WTC11 (cell line): ENCODE measurements around the gene TLX2. TPM values are rescaled to one million over a fixed set of nuclear protein-coding genes. Genes with fewer than 3 reads are reported as not detected.

Source experiments
- CREB1 ChIP-seq: sonication (generic); formaldehyde crosslinking; IDR thresholded peaks from 2 replicates; pipeline ENCODE4 v1.8.0; 2023; ENCODE audit warnings: mild to moderate bottlenecking, missing genetic modification reagents
- EMX1 ChIP-seq: fragments of 250-450 bp; sonication (Bioruptor Pico); IDR thresholded peaks from 2 replicates; pipeline ENCODE4 v1.8.0; 2021; ENCODE audit warnings: mild to moderate bottlenecking
- GRHL2 ChIP-seq: fragments of 250-450 bp; sonication (Bioruptor Pico); IDR thresholded peaks from 2 replicates; pipeline ENCODE4 v1.8.0; 2022; ENCODE audit warnings: mild to moderate bottlenecking, moderate library complexity; ENCODE audit not compliant: insufficient replicate concordance, severe bottlenecking
- MXD4 ChIP-seq: fragments of 250-450 bp; sonication (Bioruptor Pico); IDR thresholded peaks from 2 replicates; pipeline ENCODE4 v1.8.0; 2021; ENCODE audit warnings: mild to moderate bottlenecking, moderate library complexity, borderline replicate concordance
- MYBL2 ChIP-seq: sonication (generic); formaldehyde crosslinking; IDR thresholded peaks from 2 replicates; pipeline ENCODE4 v1.8.1; 2023; ENCODE audit warnings: mild to moderate bottlenecking, moderate library complexity, missing genetic modification reagents
- NR2C2 ChIP-seq: sonication (generic); formaldehyde crosslinking; IDR thresholded peaks from 2 replicates; pipeline ENCODE4 v1.8.0; 2022; ENCODE audit warnings: mild to moderate bottlenecking, missing genetic modification reagents
- RELA ChIP-seq: sonication (generic); formaldehyde crosslinking; IDR thresholded peaks from 2 replicates; pipeline ENCODE4 v1.8.1; 2022; ENCODE audit warnings: missing genetic modification reagents, mild to moderate bottlenecking, borderline replicate concordance
- TCF7 ChIP-seq: sonication (generic); formaldehyde crosslinking; IDR thresholded peaks from 2 replicates; pipeline ENCODE4 v1.8.0; 2022; ENCODE audit warnings: mild to moderate bottlenecking, low read depth, missing genetic modification reagents, moderate library complexity
- TEAD4 ChIP-seq: sonication (generic); formaldehyde crosslinking; IDR thresholded peaks from 2 replicates; pipeline ENCODE4 v1.8.0; 2022; ENCODE audit warnings: mild to moderate bottlenecking, missing genetic modification reagents
- ZBTB21 ChIP-seq: sonication (generic); formaldehyde crosslinking; IDR thresholded peaks from 2 replicates; pipeline ENCODE4 v1.8.1; 2023; ENCODE audit warnings: mild to moderate bottlenecking, missing genetic modification reagents, borderline replicate concordance
- ZNF121 ChIP-seq: sonication (generic); formaldehyde crosslinking; IDR thresholded peaks from 2 replicates; pipeline ENCODE4 v1.8.0; 2023; ENCODE audit warnings: missing genetic modification reagents
- ZNF317 ChIP-seq: sonication (generic); formaldehyde crosslinking; IDR thresholded peaks from 2 replicates; pipeline ENCODE4 v1.8.1; 2023; ENCODE audit warnings: low read depth, mild to moderate bottlenecking, moderate library complexity, missing genetic modification reagents, borderline replicate concordance
- ZNF671 ChIP-seq: fragments of 250-450 bp; sonication (Bioruptor Pico); IDR thresholded peaks from 2 replicates; pipeline ENCODE4 v1.8.0; 2021; ENCODE audit warnings: mild to moderate bottlenecking
- total RNA-seq: library from RNA; stranded (reverse); gene quantifications from 3 replicates; pipeline ENCODE4 v1.2.3, GENCODE V29; 2021
- TF ChIP-seq, protein P1 (sequence below): sonication (generic); formaldehyde crosslinking; IDR thresholded peaks from 2 replicates; pipeline ENCODE4 v1.8.1; 2022; ENCODE audit warnings: missing genetic modification reagents, borderline replicate concordance
- TF ChIP-seq, protein P2 (sequence below): fragments of 250-450 bp; sonication (Bioruptor Pico); IDR thresholded peaks from 2 replicates; pipeline ENCODE4 v1.9.0; 2021; ENCODE audit warnings: mild to moderate bottlenecking
- TF ChIP-seq, protein P3 (sequence below): sonication (generic); formaldehyde crosslinking; IDR thresholded peaks from 2 replicates; pipeline ENCODE4 v1.8.1; 2022; ENCODE audit warnings: low read depth, missing genetic modification reagents, borderline replicate concordance
- TF ChIP-seq, protein P4 (sequence below): sonication (generic); formaldehyde crosslinking; IDR thresholded peaks from 2 replicates; pipeline ENCODE4 v1.8.0; 2022; ENCODE audit warnings: mild to moderate bottlenecking, missing genetic modification reagents
- TF ChIP-seq, protein P5 (sequence below): sonication (generic); formaldehyde crosslinking; IDR thresholded peaks from 2 replicates; pipeline ENCODE4 v1.8.0; 2022; ENCODE audit warnings: mild to moderate bottlenecking, missing genetic modification reagents
- TF ChIP-seq, protein P6 (sequence below): sonication (generic); formaldehyde crosslinking; IDR thresholded peaks from 2 replicates; pipeline ENCODE4 v1.8.1; 2023; ENCODE audit warnings: mild to moderate bottlenecking, missing genetic modification reagents, moderate library complexity
- TF ChIP-seq, protein P7 (sequence below): fragments of 250-450 bp; sonication (Bioruptor Pico); IDR thresholded peaks from 2 replicates; pipeline ENCODE4 v2.1.2; 2022; ENCODE audit warnings: mild to moderate bottlenecking, moderate library complexity
- TF ChIP-seq, protein P8 (sequence below): sonication (generic); formaldehyde crosslinking; IDR thresholded peaks from 2 replicates; pipeline ENCODE4 v1.8.1; 2022; ENCODE audit warnings: mild to moderate bottlenecking, missing genetic modification reagents, moderate library complexity, borderline replicate concordance
- TF ChIP-seq, protein P9 (sequence below): fragments of 200-600 bp; IDR thresholded peaks from 2 replicates; pipeline ENCODE4 v1.8.0; 2022; ENCODE audit warnings: antibody characterized with exemption

TLX2 gene
- total RNA-seq, 1 experiment from 2014 or later, result 0.26 TPM

DNA sequence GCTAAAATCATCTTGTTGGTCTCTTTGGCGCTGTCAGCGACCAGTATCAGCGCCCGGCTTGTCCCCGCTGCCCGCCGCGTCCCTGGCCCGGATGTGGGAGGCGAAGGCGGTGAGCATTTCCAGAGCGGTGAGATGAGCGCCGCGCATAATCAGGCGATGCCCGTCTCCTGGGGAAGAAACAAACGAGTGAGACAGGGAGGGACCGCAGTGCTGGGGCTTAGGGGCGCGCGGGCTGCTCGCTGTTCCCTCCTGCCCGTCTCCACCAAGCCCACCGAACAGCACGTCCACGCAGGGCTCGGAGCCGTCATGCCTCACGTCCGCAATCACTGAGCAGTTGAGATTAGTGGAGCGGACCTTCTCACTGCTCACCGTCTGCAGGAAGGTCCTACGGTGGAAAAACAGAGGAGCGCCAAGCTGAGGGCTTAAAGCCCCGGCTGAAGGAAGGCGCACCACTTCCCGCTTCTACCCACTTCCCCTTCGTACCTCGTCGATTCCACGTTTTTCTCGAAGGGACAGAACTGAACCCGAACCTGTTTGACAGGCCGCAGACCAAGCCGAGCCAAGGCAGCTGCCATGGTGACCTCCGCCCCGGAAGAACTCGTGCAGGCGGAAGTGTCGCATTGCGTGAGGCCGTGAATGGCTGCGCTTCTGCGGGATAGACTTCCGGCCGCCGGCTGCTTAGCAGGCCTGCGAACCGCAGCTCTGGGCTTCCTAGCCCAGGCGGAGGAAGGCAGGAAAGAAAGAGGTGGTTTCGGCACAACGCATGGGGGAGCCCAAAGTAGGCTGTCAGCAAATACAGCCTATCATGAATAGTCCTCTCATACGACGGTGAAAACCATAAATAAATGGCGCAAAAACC lies 41.9 kb upstream of the TLX2 start, which contains the start of gene MRPL53 (continued):
- TF ChIP-seq, protein P1, sequence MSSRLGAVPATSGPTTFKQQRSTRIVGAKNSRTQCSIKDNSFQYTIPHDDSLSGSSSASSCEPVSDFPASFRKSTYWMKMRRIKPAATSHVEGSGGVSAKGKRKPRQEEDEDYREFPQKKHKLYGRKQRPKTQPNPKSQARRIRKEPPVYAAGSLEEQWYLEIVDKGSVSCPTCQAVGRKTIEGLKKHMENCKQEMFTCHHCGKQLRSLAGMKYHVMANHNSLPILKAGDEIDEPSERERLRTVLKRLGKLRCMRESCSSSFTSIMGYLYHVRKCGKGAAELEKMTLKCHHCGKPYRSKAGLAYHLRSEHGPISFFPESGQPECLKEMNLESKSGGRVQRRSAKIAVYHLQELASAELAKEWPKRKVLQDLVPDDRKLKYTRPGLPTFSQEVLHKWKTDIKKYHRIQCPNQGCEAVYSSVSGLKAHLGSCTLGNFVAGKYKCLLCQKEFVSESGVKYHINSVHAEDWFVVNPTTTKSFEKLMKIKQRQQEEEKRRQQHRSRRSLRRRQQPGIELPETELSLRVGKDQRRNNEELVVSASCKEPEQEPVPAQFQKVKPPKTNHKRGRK (CRISPR knock-in tag), result no peak
- TF ChIP-seq TCF7 (CRISPR knock-in tag) (no peak), ZNF671 (no peak), CREB1 (CRISPR knock-in tag) (peak; percentile 80), ZBTB21 (peak; percentile 91), ZNF121 (CRISPR knock-in tag) (no peak), RELA (CRISPR knock-in tag) (peak; percentile 61; the same call in 1 of the 2 replicates), NR2C2 (CRISPR knock-in tag) (peak; percentile 100), GRHL2 (CRISPR knock-in tag) (no peak), MYBL2 (CRISPR knock-in tag) (0 out of 2 replicates have a peak, but pooled peaks have one; percentile 45), ZNF317 (no peak), TEAD4 (no peak), MXD4 (no peak), EMX1 (CRISPR knock-in tag) (no peak)
- TF ChIP-seq, protein P2, sequence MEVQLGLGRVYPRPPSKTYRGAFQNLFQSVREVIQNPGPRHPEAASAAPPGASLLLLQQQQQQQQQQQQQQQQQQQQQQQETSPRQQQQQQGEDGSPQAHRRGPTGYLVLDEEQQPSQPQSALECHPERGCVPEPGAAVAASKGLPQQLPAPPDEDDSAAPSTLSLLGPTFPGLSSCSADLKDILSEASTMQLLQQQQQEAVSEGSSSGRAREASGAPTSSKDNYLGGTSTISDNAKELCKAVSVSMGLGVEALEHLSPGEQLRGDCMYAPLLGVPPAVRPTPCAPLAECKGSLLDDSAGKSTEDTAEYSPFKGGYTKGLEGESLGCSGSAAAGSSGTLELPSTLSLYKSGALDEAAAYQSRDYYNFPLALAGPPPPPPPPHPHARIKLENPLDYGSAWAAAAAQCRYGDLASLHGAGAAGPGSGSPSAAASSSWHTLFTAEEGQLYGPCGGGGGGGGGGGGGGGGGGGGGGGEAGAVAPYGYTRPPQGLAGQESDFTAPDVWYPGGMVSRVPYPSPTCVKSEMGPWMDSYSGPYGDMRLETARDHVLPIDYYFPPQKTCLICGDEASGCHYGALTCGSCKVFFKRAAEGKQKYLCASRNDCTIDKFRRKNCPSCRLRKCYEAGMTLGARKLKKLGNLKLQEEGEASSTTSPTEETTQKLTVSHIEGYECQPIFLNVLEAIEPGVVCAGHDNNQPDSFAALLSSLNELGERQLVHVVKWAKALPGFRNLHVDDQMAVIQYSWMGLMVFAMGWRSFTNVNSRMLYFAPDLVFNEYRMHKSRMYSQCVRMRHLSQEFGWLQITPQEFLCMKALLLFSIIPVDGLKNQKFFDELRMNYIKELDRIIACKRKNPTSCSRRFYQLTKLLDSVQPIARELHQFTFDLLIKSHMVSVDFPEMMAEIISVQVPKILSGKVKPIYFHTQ (CRISPR knock-in tag), result no peak
- TF ChIP-seq, protein P3, sequence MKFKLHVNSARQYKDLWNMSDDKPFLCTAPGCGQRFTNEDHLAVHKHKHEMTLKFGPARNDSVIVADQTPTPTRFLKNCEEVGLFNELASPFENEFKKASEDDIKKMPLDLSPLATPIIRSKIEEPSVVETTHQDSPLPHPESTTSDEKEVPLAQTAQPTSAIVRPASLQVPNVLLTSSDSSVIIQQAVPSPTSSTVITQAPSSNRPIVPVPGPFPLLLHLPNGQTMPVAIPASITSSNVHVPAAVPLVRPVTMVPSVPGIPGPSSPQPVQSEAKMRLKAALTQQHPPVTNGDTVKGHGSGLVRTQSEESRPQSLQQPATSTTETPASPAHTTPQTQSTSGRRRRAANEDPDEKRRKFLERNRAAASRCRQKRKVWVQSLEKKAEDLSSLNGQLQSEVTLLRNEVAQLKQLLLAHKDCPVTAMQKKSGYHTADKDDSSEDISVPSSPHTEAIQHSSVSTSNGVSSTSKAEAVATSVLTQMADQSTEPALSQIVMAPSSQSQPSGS, result no peak
- TF ChIP-seq, protein P4, sequence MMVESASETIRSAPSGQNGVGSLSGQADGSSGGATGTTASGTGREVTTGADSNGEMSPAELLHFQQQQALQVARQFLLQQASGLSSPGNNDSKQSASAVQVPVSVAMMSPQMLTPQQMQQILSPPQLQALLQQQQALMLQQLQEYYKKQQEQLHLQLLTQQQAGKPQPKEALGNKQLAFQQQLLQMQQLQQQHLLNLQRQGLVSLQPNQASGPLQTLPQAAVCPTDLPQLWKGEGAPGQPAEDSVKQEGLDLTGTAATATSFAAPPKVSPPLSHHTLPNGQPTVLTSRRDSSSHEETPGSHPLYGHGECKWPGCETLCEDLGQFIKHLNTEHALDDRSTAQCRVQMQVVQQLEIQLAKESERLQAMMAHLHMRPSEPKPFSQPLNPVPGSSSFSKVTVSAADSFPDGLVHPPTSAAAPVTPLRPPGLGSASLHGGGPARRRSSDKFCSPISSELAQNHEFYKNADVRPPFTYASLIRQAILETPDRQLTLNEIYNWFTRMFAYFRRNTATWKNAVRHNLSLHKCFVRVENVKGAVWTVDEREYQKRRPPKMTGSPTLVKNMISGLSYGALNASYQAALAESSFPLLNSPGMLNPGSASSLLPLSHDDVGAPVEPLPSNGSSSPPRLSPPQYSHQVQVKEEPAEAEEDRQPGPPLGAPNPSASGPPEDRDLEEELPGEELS (CRISPR knock-in tag), result no peak
- TF ChIP-seq, protein P5, sequence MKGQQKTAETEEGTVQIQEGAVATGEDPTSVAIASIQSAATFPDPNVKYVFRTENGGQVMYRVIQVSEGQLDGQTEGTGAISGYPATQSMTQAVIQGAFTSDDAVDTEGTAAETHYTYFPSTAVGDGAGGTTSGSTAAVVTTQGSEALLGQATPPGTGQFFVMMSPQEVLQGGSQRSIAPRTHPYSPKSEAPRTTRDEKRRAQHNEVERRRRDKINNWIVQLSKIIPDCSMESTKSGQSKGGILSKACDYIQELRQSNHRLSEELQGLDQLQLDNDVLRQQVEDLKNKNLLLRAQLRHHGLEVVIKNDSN (CRISPR knock-in tag), result no peak; the same call in 1 of the 2 replicates
- TF ChIP-seq, protein P6, sequence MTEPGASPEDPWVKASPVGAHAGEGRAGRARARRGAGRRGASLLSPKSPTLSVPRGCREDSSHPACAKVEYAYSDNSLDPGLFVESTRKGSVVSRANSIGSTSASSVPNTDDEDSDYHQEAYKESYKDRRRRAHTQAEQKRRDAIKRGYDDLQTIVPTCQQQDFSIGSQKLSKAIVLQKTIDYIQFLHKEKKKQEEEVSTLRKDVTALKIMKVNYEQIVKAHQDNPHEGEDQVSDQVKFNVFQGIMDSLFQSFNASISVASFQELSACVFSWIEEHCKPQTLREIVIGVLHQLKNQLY, result peak; percentile 85; the same call in 1 of the 2 replicates
- TF ChIP-seq, protein P7, sequence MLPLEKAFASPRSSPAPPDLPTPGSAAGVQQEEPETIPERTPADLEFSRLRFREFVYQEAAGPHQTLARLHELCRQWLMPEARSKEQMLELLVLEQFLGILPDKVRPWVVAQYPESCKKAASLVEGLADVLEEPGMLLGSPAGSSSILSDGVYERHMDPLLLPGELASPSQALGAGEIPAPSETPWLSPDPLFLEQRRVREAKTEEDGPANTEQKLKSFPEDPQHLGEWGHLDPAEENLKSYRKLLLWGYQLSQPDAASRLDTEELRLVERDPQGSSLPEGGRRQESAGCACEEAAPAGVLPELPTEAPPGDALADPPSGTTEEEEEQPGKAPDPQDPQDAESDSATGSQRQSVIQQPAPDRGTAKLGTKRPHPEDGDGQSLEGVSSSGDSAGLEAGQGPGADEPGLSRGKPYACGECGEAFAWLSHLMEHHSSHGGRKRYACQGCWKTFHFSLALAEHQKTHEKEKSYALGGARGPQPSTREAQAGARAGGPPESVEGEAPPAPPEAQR, result no peak
- TF ChIP-seq, protein P8, sequence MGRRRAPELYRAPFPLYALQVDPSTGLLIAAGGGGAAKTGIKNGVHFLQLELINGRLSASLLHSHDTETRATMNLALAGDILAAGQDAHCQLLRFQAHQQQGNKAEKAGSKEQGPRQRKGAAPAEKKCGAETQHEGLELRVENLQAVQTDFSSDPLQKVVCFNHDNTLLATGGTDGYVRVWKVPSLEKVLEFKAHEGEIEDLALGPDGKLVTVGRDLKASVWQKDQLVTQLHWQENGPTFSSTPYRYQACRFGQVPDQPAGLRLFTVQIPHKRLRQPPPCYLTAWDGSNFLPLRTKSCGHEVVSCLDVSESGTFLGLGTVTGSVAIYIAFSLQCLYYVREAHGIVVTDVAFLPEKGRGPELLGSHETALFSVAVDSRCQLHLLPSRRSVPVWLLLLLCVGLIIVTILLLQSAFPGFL (CRISPR knock-in tag), result peak; percentile 90; the same call in 1 of the 2 replicates
- TF ChIP-seq, protein P9, sequence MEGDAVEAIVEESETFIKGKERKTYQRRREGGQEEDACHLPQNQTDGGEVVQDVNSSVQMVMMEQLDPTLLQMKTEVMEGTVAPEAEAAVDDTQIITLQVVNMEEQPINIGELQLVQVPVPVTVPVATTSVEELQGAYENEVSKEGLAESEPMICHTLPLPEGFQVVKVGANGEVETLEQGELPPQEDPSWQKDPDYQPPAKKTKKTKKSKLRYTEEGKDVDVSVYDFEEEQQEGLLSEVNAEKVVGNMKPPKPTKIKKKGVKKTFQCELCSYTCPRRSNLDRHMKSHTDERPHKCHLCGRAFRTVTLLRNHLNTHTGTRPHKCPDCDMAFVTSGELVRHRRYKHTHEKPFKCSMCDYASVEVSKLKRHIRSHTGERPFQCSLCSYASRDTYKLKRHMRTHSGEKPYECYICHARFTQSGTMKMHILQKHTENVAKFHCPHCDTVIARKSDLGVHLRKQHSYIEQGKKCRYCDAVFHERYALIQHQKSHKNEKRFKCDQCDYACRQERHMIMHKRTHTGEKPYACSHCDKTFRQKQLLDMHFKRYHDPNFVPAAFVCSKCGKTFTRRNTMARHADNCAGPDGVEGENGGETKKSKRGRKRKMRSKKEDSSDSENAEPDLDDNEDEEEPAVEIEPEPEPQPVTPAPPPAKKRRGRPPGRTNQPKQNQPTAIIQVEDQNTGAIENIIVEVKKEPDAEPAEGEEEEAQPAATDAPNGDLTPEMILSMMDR, result no peak
